Fibroblast of lung (primary cell): ENCODE results near the gene PHTF2. TPM values are rescaled to one million over a fixed set of nuclear protein-coding genes. Genes with fewer than 3 reads are reported as not detected.
A peak's percentile ranks its signal among the peaks of the same experiment; 100 is the strongest.

Experiments
- DNase-seq, 2 donors: peaks; one replicate each; pipeline versions ENCODE4 v3.0.0 to v3.0.0-alpha.2; 2010; ENCODE audit warnings: low read depth in 2 of 2
- H2AFZ ChIP-seq: 2 replicates; pipeline ENCODE4 v1.5.1; 2012; ENCODE audit warnings: low read length, control low read depth, inconsistent platforms
- H3K27ac ChIP-seq: 2 replicates; pipeline ENCODE4 v1.5.1; 2011; ENCODE audit warnings: low read length, control low read depth; ENCODE audit not compliant: insufficient read depth
- H3K27me3 ChIP-seq: 2 replicates; pipeline ENCODE4 v1.5.1; 2011; ENCODE audit warnings: mild to moderate bottlenecking, low read length; ENCODE audit not compliant: control insufficient read depth, insufficient read depth
- H3K36me3 ChIP-seq: 2 replicates; pipeline ENCODE4 v1.5.1; 2011; ENCODE audit warnings: low read length; ENCODE audit not compliant: control insufficient read depth, insufficient read depth
- H3K4me1 ChIP-seq: 2 replicates; pipeline ENCODE4 v1.5.1; 2011; ENCODE audit warnings: low read length; ENCODE audit not compliant: control insufficient read depth, insufficient read depth; ENCODE audit errors: extremely low read depth
- H3K4me2 ChIP-seq: 2 replicates; pipeline ENCODE4 v1.5.1; 2011; ENCODE audit warnings: low read length, control low read depth; ENCODE audit not compliant: insufficient read depth; ENCODE audit errors: extremely low read depth
- H3K4me3 ChIP-seq, 4 experiments: fragments of 200-600 bp in 1 of 4; sonication (generic) in 1 of 4; replicated peaks in 1 of 4; 2 replicates each; pipeline ENCODE4 v1.5.1; 2011 to 2016; ENCODE audit warnings: low read length in 4 of 4, low read depth in 3 of 4, mild to moderate bottlenecking in 3 of 4, control low read depth in 2 of 4, inconsistent platforms in 1 of 4, mixed read lengths in 1 of 4; ENCODE audit not compliant: insufficient read depth in 1 of 4; ENCODE audit errors: control extremely low read depth in 1 of 4
- H3K79me2 ChIP-seq: 2 replicates; pipeline ENCODE4 v1.5.1; 2012; ENCODE audit warnings: mild to moderate bottlenecking, low read length, inconsistent platforms; ENCODE audit not compliant: control insufficient read depth, insufficient read depth
- H3K9ac ChIP-seq: 2 replicates; pipeline ENCODE4 v1.5.1; 2011; ENCODE audit warnings: mild to moderate bottlenecking, low read length, control low read depth; ENCODE audit not compliant: insufficient read depth
- H3K9me3 ChIP-seq: 2 replicates; pipeline ENCODE4 v1.5.1; 2012; ENCODE audit warnings: low read depth, low read length; ENCODE audit not compliant: control insufficient read depth, insufficient read depth
- H4K20me1 ChIP-seq: 2 replicates; pipeline ENCODE4 v1.5.1; 2011; ENCODE audit warnings: low read length; ENCODE audit not compliant: control insufficient read depth, insufficient read depth; ENCODE audit errors: extremely low read depth
- EZH2 ChIP-seq: IDR thresholded peaks from 2 replicates; pipeline ENCODE4 v1.5.1; 2012; ENCODE audit warnings: low read length, control low read depth, mild to moderate bottlenecking; ENCODE audit errors: missing control alignments
- polyA plus RNA-seq, 2 donors: library from polyadenylated mRNA; depleted of rRNA in 1 of 2; stranded (reverse) in 1 of 2; unstranded in 1 of 2; fragments of >200 nt; gene quantifications; 2 replicates each; pipeline ENCODE4 v1.2.1, GENCODE V29; 2011 to 2012; ENCODE audit warnings: missing spikeins in 1 of 2
- total RNA-seq: library from RNA; depleted of rRNA; stranded (reverse); fragments of >200 nt; gene quantifications from 2 replicates; pipeline ENCODE4 v1.2.1, GENCODE V29; 2014
- TF ChIP-seq, protein P1 (sequence below), 2 donors: IDR thresholded peaks in 1 of 2; conservative IDR thresholded peaks in 1 of 2; 1 replicate in 1 of 2; 2 replicates in 1 of 2; pipeline ENCODE4 v1.5.1; 2011 to 2012; ENCODE audit warnings: low read length in 2 of 2, control low read depth in 1 of 2, inconsistent platforms in 1 of 2, low read depth in 1 of 2, mild to moderate bottlenecking in 1 of 2

PHTF2 gene
- total and polyA plus RNA-seq, 2 donors (not counting 1 experiment from before 2014, with no cell fraction given), result 25.9 to 64.4 TPM

DNA sequence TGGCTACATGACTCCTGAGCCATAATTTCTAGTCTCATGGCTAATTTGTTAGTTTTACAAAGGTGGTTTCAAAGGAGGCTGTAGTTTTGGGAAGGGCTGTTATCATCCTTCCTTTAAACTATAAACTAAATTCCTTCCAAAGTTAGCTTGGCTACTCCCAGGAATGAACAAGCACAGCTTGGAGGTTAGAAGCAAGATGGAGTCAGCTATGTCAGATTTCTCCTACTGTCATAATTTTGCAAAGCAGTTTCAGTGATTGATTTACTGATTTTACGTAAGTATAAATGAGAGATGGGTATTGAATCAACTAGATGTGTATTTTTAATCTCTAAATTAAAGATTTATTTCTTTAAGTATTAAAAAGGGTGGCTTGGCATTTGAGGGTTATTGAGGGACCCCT lies 79.9 kb downstream of the PHTF2 start:
- Histone ChIP-seq H3K9me3 (no peaks in the 10 kb centered on the region), H3K4me1 (peaks cover 2% of the 10 kb centered on the region), H3K36me3 (no peaks in the 10 kb centered on the region), H3K4me3 (no peak overlapping the region), H4K20me1 (no peaks in the 10 kb centered on the region), H3K27ac (no peak overlapping the region), H3K9ac (no peak overlapping the region), H2AFZ (no peak overlapping the region), H3K27me3 (no peaks in the 10 kb centered on the region), H3K4me2 (no peak overlapping the region), H3K79me2 (no peaks in the 10 kb centered on the region)
- no peak for DNase-seq
- TF ChIP-seq, protein P1, sequence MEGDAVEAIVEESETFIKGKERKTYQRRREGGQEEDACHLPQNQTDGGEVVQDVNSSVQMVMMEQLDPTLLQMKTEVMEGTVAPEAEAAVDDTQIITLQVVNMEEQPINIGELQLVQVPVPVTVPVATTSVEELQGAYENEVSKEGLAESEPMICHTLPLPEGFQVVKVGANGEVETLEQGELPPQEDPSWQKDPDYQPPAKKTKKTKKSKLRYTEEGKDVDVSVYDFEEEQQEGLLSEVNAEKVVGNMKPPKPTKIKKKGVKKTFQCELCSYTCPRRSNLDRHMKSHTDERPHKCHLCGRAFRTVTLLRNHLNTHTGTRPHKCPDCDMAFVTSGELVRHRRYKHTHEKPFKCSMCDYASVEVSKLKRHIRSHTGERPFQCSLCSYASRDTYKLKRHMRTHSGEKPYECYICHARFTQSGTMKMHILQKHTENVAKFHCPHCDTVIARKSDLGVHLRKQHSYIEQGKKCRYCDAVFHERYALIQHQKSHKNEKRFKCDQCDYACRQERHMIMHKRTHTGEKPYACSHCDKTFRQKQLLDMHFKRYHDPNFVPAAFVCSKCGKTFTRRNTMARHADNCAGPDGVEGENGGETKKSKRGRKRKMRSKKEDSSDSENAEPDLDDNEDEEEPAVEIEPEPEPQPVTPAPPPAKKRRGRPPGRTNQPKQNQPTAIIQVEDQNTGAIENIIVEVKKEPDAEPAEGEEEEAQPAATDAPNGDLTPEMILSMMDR (conservative IDR thresholded peaks at IDR 0.05 in 1 of 2, IDR thresholded peaks at IDR 0.05 in 1 of 2; ENCODE audit: low read depth in 1 of 2, low read length in 2 of 2), result no peak
- no peak for TF ChIP-seq EZH2

DNA sequence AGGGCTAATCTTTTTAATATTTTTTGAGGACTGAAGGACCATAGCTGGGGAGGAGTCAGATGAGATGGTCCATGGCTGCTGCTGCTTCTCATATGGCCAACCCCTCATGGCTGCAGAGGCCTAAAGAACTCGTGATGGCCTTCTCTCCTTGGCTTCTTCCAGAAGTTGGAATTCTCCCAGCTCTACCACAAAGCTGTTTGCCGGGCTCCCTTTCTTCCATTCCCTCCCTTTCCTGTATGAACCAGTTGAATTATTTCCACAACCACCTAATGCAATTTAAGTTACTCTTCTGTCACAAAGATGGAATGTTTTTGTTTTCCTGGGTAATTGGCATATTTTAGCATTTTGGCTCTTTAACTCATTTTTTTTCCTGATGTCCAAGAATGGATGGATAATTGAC lies 80.7 kb downstream of the PHTF2 start:
- Histone ChIP-seq H3K27me3 (no peaks in the 10 kb centered on the region), H3K9ac (no peak overlapping the region), H3K4me2 (no peak overlapping the region), H3K4me1 (peaks cover 2% of the 10 kb centered on the region), H4K20me1 (no peaks in the 10 kb centered on the region), H3K4me3 (no peak overlapping the region), H3K9me3 (no peaks in the 10 kb centered on the region), H3K79me2 (no peaks in the 10 kb centered on the region), H3K36me3 (no peaks in the 10 kb centered on the region), H2AFZ (no peak overlapping the region), H3K27ac (no peak overlapping the region)
- DNase-seq, result peak in 1 of 2 donors; percentile 13
- no peak for TF ChIP-seq EZH2
- TF ChIP-seq, protein P1 (conservative IDR thresholded peaks at IDR 0.05 in 1 of 2, IDR thresholded peaks at IDR 0.05 in 1 of 2; ENCODE audit: low read depth in 1 of 2, low read length in 2 of 2), result no peak

DNA sequence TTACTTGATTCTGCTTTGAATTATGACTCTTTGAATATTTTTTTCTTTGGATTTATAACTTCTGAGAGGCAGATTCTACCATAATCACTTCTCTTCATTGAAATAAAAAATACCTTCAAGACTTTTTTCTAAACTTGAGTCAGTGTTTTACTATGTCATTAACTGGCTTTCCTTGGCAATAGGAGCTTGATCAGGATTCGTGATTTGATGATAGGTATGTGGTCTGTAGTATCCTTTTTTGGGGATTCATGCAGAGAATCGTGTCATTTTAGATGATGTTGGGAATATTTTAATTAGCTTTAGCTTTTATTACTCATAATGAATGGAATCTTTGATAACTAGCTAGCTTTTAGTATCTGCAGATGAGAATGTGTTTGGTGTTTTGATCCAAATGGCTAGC lies 83.3 kb downstream of the PHTF2 start:
- H2AFZ ChIP-seq, result no peak overlapping the region
- no peak overlapping the region for H3K4me3 ChIP-seq
- H3K9me3 ChIP-seq, result no peaks in the 10 kb centered on the region
- H3K9ac ChIP-seq, result no peak overlapping the region
- H3K27ac ChIP-seq, result no peak overlapping the region
- H3K4me2 ChIP-seq, result no peak overlapping the region
- no peaks in the 10 kb centered on the region for H3K79me2 ChIP-seq
- H3K27me3 ChIP-seq, result no peaks in the 10 kb centered on the region
- peaks cover 2% of the 10 kb centered on the region for H3K4me1 ChIP-seq
- H3K36me3 ChIP-seq, result no peaks in the 10 kb centered on the region
- TF ChIP-seq, protein P1 (conservative IDR thresholded peaks at IDR 0.05 in 1 of 2, IDR thresholded peaks at IDR 0.05 in 1 of 2; ENCODE audit: low read depth in 1 of 2, low read length in 2 of 2), result no peak
- TF ChIP-seq EZH2, result no peak
- no peaks in the 10 kb centered on the region for H4K20me1 ChIP-seq
- peak in 1 of 2 donors; percentile 32 for DNase-seq
